UCSD-AML1 (cell line): ENCODE results near the gene MB21D2.

Experiments
- DNase-seq: peaks from one replicate; lab custom pipeline; 2025; ENCODE audit not compliant: unreplicated experiment; lab: John Stamatoyannopoulos, UW

Gene MB21D2

DNA sequence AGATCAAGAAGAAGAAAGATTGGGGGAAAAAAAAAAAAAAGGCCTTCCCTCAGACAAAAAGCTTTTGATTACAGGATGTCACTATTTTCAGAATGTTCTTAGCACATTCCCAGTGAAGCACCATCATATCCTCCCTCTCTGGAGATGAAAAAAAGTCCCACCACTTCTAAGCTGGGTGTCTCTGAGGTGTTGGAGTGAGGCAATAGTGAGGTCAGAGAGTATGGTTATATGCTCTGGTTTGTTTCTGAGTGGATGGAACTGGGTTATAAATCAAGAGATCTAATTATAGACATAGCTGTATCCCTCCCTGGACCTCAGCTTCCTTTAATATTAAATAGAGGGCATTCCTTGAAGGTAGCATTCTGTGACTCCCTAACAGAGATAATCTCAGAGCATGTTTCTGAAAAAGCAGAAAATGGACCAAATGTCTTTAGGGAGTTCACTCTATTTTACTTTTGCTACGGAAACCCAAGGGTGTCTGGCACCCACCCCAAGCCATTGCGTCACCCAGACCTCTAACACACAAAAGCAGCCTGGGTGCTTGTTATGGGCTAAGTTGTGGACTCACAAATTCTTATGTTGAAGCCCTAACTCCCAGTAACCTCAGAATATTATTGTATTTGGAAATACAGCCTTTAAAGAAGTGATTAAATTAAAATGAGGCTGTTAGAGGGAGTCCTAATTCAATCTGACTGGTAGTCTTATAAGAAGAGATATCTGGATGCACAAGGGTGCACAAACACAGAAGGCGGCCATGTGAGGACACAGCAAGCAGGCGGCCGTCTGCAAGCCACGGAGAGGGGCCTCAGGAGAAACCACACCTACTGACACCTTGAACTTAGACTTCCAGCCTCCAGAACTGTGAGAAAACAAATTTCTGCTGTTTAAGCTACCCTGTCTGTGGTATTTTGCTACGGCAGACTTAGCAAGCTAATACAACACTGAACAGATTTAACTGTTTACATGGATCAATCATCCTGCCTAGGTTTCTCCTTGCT, 81.5 kb downstream of the MB21D2 start:
- no peak for DNase-seq

DNA sequence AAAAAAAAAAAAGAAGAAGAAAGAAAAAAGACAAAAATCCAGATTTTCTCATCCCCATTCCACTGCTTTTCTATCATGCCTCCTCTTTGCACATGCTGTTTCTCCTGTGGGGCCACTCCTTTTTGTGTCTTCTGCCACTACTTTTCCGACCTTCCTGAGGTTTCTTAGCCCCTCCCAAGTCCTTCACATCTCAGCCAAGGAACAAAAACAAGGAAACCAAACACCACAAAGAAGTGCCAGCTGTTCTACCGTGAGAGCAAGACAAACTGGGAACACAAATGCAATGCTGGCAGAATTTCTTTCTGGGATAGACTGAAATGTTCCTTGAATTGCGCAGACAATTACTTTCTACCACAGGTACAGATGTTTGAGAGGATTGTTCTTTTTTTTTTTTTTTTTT, 83.2 kb downstream of the MB21D2 start:
- DNase-seq = no peak

DNA sequence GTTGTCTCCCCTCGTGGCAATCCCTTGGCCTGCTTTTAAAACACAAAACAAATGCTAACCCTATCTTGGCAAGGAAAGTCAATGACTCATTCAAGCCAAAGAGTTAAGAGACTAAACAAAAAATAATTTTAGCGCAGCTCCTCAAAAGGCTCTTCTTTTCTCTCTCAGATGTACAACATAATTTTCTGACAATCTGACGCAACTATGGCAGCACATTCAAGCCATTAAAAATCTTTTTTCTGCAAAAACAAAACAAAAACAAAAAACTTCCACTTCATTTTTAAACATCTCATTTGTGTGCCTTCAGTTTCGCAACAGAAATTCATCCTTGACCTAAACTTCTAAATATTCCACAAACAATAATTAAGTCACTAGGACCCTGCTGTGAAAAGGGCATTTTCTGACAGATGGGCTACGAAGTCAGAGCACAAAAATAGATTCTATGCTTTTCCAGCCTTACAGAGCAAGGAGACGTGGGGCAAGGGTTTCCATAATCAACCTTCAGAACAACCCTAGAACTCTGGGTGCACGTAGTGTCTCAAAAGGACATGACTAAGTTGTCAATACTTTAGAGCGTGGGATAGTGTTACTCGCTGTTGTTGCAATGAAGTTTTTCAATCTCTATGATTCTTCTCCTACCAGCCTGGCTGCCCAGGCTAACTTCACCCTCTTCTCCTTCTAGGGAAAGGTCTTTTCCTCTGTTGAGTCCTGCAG, 84.3 kb downstream of the MB21D2 start:
- no peak for DNase-seq

DNA sequence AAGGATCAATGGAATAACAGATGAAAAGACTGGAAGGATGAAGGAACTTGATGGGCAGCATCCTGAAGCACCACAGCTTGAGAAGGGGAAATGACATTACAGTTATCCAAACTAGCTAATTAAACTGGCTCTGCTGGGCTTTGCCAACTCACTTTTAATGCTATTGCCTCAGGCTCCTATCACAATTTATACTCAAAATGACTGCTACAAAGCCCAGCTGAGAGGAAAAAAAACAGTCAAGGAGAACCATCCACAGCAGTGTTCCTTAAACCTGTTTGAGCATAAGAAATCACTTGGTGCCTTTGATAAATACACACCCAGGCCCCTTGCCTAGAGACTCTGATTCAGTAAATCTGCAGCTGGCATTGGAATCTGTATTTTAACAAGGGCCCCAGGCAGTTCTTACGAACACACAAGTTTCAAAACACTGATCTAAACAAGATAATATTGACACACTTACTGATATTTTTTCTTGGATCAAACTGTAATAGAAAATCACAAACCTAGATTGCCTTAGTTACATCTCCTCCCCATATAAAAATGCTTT, 85.8 kb downstream of the MB21D2 start:
- no peak for DNase-seq

DNA sequence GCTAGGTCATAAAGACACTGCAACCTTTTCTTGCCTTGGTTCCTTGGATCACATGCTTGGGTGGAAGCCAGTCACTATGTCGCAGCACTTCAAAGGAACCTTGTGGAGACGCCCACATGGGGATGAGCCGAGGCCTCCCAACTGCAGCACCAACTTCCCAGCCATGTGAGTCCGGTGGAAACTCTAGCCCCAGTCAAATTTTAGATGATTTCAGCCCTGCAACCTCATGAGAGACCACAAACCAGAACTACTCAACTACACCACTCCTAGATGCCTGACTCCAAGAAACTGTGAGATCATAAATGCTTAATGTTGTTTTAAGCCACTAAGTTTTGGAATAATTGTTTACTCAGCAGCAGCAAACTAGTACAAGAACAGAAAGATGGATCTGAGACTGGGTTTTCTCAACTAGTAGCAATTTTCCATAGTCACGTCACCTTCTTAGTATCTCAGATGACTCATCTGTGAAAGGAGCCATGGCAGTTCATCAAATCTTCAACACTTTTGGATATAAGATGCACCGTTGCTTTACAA, 86.5 kb downstream of the MB21D2 start:
- DNase-seq = no peak

DNA sequence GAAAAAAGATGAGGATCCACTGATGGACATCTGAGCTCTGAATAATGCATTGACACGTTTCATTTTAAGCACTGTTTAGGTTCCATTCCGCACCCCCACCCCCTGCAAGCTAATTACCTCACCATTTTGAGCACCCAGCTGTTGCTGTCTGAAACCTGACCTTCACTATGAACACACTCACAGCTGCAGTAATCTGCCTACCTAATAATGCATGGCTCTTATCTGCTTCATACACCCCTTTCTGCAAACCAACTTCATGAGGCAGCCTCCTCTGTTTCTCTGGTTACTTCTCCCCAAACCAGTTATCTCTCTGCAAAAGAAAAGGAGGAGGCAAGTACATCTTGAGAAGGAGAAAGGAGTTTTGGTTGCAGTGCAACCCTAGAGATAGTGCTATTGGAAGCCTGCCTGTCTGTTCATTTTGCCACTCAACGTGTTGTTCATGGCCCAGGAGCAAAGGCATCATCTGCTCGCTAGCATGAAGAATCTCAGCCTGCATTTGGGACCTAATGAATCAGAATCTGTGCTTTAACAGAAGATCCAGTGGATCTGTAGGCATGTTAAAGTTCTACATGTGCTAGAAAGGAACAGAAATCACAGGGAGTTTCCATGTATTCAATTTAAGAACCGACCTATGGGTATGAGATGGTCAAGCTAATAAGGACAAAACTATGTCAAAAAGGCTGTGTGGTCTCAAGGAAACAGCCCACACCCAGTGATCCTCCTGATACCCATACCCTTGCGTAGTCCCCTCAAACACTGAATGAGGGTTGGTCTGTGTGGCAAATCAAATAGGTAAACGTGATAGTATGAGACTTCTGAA, 87.2 kb downstream of the MB21D2 start:
- DNase-seq = no peak

DNA sequence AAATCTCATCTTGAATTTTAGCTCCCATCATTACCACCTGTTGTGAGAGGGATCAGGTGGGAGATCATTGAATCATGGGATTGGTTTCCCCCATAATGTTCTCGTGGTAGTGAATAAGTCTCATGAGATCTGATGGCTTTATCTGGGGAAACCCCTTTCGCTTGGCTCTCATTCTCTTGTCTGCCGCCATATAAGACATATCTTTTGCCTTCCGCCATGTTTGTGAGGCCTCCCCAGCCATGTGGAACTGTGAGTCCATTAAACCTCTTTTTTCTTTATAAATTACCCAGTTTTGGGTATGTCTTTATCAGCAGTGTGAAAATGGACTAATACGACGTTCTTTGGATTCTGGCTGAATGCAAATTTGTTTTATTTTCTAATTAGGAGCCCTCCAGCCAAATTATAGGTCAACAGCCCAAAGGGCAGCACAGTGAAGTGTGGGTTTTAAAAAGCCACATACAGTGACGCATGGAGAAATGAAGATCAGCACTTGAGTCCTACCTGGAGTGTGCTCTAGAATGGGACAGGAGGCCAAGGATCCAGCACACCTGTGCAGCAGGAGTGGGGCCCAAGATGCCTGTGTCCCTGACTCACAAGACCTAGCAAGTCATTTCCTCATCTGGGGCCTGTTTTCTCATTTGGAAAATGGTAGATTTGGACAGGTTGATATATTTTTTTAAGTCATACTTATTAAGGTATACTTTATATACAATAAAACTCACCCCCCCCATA, 89.6 kb downstream of the MB21D2 start:
- no peak for DNase-seq

DNA sequence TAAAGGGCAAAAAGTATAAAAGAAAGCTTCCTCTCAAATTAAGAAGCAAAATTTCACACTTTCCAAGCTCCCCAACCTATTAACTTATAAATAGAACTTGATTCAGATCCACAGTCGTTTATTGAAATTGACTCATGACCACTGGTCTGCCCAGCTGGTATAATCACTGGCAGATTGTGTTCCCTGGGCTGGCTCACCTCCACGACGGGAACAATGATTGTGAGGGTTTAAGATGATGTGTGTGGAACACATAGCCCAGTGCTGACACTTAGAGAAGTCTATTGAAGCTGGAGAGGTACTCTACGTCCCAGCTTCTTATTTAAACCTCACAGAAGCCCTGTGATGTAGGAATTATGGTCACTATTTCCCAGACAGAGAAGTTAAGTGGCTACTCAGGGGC, 90.4 kb downstream of the MB21D2 start:
- DNase-seq = no peak

DNA sequence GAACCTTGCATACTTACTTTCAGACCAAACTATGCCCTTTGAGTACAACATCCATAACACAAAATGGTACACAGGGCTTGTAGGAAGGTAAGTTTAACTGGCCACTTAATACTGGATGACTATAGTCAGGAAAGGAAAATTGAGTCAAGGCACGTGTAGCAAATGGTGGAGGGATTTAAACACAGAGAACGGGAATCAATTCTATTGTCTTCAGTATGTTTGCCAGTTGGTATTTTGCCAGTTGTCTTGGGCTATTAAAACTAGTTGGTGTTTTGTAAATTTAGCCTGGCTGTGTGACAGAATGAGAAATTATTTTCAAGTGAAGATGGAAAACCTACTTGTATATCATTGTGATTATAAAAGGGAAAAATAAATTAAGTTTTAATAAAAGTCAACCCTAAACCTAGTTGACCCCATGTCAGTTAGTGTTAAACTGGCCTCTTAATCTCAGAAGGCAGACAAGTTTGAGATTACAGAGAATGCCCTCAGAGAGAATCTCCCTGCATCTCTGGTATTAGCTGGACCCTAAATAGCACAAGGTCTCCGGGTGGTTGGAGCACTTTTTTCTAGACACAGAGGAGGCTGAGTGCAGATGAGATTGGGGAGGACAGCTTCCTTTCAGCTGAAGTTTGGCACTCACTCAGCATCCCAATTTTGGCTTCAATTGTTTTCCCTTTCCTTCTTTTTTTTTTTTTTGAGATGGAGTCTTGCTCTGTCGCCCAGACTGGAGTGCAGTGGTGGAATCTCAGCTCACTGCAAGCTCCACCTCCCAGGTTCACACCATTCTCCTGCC, 91.2 kb downstream of the MB21D2 start:
- DNase-seq = no peak

DNA sequence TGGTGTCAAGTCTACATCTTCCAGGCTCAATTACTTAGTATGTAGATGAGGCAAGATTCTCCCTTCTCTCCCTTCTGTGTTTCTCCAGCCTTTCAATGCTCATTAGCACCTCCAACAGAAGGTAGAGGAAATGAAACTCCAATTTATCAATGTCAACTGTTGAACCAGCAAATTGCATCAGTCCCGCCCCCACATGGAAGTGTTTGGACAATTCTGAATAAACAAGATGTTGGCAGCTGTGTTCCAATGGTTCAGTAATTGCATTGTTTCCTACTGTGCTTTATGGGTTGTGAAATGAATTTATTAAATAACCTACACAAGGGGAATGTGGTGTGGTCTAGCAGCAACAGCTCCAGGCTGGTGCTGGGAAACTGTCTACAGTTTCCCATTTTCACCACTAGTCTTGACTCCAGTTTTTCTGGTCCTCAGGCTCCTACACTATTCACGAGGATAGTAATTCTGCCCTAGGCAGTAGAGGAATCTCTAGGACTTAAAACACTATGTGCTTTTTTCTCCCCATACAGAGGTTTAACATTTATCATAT, 91.9 kb downstream of the MB21D2 start:
- DNase-seq = no peak

DNA sequence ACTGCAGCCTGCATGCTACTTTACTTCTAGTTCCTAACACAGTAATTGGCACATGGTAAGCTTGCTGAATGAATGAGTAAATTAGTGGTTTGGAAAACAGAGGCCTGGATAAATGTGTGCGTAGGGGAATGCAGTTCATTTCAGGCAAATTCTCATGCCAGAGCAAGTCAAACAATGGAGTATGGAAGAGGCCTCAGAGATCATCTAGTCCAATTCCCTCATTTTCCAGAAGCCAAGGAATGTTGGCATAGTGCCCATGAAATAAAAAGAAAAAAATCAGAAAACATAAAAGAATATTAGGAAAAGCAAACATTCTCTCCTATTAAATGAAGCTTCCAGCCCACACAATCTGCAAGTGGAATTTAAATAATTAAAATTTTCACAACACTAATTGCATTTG, 92.4 kb downstream of the MB21D2 start:
- DNase-seq = no peak

DNA sequence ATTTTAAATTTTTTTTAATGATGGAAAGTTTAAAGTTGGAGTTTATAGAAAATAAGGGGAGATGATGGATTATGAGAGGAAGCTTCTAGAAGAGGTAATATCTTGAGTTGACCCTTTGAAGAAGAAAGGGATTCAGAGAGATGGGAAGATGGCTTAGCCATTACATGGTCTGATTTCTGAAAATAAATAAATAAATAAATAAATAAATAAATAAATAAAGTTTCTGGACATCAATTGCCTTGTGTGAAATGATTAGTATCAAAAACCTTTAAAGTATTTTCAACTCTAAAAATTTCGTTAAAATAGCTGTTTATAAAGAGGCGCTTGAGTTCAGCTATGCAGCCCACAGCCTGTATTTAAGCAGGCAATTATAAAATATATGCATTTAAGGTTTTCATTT, 93.3 kb downstream of the MB21D2 start:
- no peak for DNase-seq

DNA sequence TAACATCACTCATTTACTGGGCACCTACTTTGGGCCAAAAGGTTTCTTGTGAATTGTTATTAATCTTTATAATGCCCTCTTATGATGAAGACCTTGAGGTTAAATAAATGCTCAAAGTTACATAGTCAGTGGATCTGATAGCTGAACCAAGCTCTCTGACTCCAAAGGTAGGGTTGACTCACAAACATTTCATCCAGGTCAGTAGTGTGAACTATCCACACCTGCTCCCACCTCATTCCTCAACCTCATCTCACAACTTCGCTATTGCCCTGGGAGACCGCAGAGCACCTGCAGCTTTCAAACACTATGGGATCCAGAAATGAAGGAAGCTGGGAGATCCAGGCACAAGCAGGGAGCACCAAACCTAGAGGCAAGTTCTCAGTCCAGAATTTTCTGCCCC, 96.5 kb downstream of the MB21D2 start:
- no peak for DNase-seq

DNA sequence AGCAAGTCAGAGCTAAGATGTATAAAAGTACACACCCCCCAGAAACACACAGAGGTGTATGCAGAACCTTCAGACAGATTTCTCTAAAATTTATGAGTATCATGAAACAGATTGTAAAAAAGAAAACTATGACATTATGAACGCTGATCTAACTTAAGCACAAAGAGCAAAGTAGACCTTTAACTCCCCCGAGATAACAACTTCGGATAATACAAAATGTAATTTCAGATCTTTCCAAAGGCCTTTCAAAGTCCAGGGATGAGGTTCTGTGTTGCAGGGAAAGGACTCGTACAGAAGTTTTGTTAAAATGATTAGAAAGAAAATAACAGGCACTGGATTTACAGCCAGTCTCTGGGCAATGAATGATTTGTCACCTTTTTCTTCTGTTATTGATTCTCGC, 97.5 kb downstream of the MB21D2 start:
- no peak for DNase-seq

DNA sequence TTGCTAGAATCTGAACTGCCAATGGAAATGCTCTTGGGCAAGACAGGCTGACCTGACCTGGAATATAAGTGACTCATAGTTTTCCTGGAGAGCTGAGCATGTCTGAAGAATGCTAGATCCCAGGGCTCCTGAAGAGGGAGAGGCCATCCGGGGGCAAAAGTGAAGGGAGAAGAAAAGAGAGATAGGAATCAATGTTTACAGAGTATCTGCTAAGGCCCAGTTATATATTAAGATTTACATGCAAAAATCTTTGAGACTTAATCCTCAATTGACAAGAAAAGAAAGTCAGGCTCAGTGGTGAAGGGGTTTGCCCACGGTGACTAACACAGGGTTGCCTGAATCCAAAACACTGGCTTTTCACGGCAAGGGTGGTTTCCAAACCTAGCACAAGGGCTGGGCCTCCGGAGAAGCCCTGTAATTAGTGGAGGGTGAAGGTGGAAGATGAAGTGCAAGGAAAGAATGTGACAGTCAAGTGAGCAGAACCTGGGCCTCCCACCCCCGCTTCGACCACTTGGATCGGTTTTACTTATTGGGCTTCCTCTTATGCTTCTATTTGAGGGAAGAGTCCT, 98.6 kb downstream of the MB21D2 start:
- no peak for DNase-seq

DNA sequence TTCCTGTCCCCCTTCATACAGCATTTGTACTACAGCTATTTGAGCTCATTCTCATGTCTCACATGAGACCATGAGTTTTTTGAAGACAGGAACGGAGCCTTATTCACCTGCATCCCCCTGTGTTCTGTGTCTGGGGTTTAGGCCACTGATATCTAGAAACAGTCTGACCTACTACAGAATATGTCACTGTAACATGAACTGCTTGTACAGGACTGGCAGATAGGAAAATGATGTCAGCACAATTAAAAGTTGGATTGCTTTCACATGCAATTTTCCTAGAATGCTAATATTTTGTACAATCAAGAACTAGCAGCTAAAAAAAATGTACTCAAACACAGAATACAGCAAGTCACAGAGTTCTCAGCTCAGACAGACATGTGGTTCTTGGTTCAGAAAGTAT, 99.5 kb downstream of the MB21D2 start:
- no peak for DNase-seq

DNA sequence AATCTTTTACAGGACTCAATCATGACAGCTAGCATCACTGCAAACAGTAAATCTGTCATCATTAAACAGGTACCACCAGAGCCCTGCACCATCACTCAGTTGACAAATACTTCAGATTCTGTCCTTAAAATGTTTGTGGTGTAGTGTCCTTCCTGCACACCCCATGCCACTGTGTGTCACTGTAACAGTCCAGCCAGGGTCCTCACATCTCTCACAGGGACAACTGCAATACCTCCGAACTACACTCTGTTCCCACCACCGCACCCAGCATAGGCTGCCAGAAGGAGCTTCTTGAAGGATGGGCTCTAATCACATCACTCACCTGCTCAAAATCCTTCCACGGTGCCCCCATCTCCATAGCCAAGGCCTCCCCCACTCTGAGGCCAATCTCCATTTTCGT, 100.2 kb downstream of the MB21D2 start:
- DNase-seq = peak; percentile 10

DNA sequence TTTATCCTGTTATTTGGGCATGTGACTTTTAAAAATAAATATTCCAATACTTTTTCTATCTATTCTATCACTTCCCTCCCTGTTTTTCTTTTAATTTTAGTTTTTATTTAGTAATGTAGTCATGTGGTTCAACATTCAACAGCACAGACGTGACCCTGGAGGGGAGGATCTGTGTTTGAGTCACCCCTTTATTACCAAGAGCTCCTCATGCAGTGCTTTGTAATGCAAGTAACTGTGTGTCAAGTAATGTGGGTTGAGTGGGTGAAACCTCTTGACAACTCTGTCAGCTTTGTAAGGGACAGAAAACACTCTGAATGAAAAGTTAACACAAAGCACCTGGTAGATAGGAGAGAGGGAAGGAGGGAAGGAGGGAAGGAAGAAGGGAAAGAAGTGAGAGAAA, 100.6 kb downstream of the MB21D2 start:
- DNase-seq = no peak

DNA sequence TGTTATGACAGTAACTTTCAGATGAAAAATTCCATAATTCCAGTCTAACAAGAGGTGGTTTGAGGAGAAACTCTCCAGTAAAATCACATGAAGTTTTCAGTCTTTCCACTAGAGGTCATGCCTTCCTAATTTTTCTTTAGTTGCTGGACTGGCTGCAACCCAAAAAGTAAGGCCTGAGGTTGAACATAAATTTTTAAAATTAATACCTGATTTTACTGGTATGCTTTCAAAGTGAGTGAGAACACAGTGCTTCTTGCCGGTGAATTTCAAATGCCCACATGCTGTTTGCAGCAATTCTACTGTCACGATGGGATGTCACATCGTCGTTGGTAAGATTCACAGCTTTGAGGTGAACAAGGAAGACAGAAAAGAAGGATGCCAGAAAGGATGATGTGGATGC, 101.3 kb downstream of the MB21D2 start:
- no peak for DNase-seq
